Hair follicular keratinocyte (primary cell): Measurements from ENCODE around the gene GYG2. TPM values are rescaled to one million over a fixed set of nuclear protein-coding genes. Genes with fewer than 3 reads are reported as not detected.

ENCODE experiments used
- total RNA-seq: library from RNA; depleted of rRNA; stranded (reverse); fragments of >200 nt; gene quantifications from 2 replicates; pipeline ENCODE4 v1.2.3, GENCODE V29; 2015

Gene GYG2
- total RNA-seq: 0.23 TPM in 1 of 2 replicates, not detected in the other

DNA sequence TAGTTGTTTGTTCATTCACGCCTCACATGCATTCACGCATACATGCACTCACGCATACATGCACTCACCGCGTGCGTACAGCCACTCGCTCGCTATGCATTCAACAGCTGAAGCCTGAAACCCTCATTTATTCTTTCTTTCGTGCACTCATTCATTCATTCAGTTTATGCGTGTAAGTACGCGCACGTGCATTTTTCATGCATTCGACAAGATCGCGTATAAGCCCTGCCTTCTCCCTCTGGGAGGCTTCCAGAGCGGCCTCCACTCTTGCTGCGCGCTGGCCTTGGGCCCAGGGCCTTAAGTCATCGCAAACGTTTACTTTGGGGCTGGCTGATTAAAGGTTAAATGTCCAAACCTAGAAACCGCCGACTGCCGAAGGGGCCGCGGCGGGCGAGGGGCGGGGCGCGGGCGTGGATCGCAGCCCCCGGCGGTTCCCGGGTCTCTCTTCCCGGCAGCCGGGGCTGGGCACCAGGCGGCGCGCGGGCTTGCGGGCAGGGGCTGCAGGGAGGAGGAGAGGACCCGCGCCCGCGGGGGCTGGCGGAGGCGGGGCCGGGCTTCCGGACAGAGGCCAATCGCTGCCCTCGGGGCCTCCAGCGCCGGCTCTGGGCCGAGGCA, at the start of gene GYG2:
Gene GYG2 (plus strand): TSS at position 587 of the 615 bp plus-strand sequence. CDS start 1,259 bp downstream, outside the sequence.

DNA sequence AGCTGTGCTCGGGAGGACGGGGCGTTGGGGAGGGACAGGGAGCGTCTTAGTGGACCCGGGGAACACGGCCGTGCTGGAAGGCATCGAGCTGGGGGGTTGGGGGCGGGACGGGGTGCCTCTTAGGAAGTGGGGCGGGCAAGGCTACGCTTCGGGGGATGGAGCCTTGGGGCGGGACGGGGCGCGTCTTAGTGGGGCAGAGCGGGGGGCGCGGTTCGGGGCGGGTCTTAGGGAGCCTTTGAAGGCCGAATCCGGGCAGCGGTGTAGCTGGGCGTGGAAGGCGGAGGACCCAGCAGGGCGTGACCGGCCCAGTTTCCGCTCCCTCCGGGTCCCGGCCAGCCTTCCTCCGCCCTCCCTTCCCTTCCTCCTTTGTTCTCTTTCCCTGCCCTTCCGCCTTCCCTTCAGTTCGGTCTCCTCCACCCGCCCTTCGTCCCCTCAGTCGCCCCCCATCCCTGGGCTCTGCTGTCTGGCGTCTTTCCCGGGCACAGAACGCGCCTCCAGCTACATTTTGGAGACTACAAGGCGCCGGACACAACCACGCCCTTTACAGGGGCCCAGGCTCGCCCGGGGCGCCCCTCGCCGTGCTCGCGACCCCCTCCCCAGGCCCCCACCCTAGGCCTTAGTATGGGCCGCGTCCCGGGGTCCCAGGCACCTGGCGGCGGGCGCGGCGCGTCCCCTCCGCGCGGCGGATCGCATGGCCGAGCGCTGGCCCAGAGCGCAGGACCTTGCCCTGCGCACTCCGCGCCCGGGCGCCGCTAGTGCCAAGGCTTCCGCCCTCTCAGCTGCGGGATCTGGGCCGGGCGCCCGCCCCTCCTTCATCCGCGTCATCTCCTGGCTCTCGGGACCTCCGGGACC, 100.1 kb downstream of the GYG2 start, which contains the start of gene ARSD:
Gene ARSD (minus strand): TSS at position 757 of the 852 bp plus-strand sequence. CDS start 64 bp downstream, at position 693.

Other genes starting within 250 kb of the GYG2 start
- 167 and 261 TPM in 2 replicates for gene CD99, start 137.6 kb upstream of the GYG2 start, total RNA-seq
- gene XG, start 76.9 kb upstream of the GYG2 start, total RNA-seq: 11.8 and 19.7 TPM in 2 replicates
- 5.2 and 11.9 TPM in 2 replicates for gene ARSD, start 100.4 kb downstream of the GYG2 start, total RNA-seq
- not detected in 2 replicates for gene ARSH, start 177.6 kb downstream of the GYG2 start, total RNA-seq
- not detected in 2 replicates for gene ARSF, start 212.5 kb downstream of the GYG2 start, total RNA-seq